ENCODE results near the gene ZNF273.

ZNF273 gene

GRCh38 chr7:64876792-64877713 lies 26.0 kb upstream of the ZNF273 start:
- no peak for DNase-seq (ENCODE audit: low read depth)

DNA sequence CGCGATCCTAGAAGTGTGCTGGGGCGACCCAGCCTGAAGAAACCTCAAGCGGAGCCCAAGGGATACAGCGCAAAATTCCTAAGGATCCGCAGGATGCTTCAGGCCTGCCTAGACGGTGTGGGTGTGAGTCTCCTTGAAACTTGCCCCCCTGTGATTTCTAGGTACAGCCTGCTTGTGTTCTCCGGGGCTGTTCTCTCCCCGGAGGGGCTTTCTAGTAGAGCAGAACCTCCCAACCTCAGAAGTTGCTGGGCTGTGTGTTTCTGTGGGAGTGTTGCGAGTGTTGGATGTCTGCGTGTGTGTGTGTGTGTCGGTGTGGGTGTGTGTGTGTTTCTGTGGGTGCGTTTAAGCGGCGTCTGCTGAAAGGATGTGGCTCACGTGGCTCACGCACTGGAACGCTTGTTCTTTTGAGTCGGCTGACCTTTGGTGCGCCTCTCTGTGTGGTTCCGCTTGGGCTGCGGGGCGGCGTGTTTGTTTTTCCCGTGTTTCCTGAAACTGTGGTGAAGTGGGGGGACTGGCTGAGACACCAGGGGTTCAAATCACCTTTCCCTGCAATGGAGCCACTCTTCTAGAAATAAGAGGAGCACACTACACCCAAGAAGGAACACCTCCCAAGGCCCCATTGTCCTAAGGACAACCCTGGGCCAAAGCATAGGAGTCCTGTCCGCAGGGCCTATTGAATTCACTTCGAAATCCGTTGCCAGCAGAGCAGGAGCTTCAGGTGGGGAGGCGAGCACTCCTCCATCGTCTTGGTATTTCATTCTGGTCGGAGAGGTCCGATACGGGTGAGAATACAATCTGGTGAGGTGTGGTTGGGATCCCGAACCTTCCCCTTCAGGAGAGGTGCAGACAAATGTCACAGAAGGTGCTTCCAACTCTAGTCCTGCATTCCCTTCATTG lies 25.1 kb upstream of the ZNF273 start:
- DNase-seq (ENCODE audit: low read depth): no peak

DNA sequence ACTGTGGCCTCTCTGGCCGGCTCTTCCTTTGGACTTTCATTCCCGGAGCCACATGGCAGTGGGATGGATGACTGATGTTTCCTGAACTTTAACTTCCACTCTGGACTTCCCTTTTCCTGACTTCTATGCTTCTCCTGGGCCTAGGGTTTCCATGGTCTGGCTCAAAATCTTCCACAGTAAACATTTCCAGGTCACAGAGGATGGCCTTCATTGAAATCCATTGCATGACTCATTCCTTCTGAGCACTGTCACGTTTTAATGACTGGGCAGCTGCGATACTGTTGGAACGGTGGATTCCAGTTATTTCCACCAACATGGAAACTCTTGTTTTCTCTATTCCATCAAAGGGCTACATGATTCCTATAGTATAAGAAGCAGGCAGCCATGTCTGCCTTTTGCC lies 24.4 kb upstream of the ZNF273 start:
- DNase-seq (ENCODE audit: low read depth): no peak

GRCh38 chr7:64879086-64879730 lies 23.9 kb upstream of the ZNF273 start:
- DNase-seq (ENCODE audit: low read depth): no peak

- DNase-seq (ENCODE audit: low read depth): no peak
Measured at GRCh38 chr7:64879800-64880199, 23.3 kb upstream of the ZNF273 start.

GRCh38 chr7:64880322-64881297 lies 22.5 kb upstream of the ZNF273 start:
- DNase-seq (ENCODE audit: low read depth): no peak

DNA sequence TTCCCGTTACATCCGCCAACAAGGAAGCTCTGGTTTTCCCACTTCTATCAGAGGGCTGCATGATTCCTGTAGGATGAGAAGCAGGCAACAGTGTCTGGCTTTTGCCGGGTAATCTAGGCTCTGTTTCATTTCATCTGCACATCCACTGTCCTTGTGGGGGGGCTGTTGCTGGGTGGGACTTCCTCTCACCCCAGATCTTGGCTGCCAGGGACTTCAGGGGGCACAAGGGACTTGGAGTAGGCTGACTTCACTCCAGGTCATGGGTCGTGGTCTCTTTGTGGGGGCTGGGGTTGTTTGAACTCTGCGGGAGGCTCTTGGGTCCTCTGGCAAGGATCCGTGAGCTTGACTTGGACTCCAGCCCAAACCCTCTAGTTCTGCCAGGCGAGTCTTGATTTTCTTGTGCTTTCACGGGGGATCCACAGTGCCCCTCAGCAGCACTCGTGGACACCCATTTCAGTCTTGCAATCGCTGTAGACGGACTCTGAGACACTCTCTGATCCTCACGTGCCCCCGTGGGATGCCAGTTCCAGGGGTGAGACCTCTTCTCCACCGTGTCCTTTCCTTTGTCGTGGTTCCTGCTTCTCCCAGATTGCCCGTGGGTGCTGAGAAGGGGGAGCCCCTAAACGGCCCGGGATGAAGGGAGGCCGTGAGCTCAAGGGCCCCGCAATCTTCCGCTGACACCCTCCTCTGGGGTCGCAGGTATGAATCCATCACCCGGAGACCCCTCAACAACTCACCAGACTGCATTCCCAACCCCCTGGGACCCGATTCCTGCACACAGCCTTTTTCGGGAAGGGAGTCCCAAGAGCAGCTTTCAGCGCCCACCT lies 21.4 kb upstream of the ZNF273 start:
- DNase-seq (ENCODE audit: low read depth): no peak

DNA sequence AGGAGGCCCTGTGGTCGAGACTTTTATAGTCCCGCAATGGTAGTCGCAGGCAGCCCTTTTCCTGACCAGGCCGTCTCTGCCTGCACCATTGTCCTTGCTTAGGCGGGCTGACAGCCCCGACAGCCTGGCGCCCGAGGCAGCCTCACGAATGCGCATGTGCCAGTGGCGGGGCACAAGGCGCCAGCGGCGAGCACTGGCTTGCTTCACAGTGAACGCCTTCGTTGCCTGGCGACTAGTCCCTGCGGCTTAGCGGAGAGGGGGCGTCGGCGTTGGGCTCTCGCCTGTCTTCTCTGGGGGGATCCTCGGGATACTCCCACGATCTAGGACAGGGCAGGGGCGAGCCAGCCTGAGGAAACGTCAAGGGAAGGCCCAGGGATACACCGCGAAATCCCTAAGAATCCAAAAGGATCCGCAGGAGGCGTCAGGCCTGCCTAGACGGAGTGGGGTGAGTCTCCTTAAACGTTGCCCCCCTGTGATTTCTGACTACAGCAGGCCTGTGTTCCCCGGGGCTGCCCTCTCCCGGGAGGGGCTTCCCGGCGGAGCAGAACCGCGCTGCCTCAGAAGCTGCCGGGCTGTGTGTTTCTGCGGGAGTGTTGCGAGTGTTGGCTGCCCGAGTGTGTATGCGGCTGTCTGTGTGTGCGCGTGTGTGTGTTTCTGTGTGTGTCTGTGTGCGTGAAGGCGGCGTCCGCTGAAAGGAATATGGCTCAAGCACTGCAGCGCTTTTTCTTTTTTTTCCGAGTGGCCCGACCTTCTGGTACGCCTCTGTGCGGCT lies 20.5 kb upstream of the ZNF273 start:
- peak; percentile 25 for DNase-seq (ENCODE audit: low read depth)

- no peak for DNase-seq (ENCODE audit: low read depth)
Measured at GRCh38 chr7:64883113-64883905, 19.8 kb upstream of the ZNF273 start.

DNA sequence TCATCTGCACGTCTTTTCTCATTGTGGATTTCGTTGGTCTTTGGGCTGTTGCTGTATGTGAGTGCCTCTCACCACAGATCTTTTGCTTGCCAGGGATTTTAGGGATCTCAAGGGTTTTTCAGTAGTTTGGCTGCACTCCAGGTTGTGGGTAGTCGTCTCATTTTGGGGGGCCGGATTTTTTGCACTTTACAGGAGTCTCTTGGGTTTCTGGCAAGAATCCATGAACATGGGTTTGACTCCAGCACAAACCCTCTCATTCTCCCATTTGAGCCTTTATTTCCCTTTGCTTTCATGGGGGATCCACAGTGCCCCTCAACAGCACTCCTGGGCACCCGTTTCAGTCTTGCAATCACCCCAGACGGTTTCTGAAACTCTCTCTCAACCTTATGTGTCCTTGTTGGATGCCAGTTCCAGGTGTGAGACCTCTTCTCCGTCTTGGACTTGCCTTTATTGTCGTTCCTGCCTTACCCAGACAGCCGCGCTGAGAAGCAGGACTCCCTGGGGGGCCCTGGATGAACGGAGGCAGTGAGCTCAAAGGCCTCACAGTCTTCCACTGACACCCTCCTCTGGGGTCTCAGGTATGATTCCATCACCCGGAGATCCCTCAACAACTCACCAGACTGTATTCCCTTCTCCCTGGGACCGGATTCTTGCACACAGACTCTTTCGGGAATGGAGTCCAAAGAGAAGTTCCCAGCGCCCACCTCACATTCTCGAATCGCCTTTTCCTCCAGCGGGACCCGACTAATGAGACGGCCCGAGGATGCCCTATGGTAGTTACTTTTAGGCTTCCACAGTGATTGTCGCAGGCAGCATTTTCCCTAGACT lies 18.8 kb upstream of the ZNF273 start:
- no peak for DNase-seq (ENCODE audit: low read depth)

- DNase-seq (ENCODE audit: low read depth): no peak
Measured at GRCh38 chr7:64884913-64885370, 18.1 kb upstream of the ZNF273 start.

DNA sequence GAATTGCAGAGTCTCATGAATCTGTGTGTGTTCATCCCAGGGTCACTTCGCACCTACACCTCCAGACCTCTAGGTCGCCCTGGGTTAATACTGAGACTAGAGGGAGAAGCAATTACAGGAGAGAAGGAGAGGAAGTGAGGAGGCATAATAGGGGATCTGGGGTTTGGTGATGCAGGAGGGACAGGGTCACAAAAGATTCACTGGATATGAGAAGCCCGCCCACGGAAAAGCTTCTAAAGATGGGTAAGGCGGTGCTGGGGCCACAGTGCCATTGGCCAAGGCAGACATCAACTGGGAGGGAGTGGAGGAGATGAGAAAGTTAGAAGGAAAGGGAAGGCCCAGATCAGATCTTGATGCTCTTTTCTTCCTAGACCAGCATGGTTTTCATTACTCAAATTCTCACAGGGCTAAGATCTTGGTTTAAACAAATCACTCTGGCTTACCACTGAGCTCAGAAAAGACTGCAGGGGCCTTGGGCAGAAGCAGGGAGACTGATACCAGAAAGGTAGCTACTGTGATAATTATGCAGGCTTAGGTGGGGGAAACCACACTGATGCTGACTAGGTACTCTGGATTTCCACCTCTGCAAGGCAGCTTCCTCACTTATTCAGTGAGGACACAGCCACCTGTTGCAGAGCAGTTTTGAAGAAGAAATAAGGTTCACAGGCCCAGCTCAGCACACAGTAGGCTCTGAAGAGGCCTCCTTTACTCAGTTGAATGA lies 17.4 kb upstream of the ZNF273 start:
- DNase-seq (ENCODE audit: low read depth): no peak

DNA sequence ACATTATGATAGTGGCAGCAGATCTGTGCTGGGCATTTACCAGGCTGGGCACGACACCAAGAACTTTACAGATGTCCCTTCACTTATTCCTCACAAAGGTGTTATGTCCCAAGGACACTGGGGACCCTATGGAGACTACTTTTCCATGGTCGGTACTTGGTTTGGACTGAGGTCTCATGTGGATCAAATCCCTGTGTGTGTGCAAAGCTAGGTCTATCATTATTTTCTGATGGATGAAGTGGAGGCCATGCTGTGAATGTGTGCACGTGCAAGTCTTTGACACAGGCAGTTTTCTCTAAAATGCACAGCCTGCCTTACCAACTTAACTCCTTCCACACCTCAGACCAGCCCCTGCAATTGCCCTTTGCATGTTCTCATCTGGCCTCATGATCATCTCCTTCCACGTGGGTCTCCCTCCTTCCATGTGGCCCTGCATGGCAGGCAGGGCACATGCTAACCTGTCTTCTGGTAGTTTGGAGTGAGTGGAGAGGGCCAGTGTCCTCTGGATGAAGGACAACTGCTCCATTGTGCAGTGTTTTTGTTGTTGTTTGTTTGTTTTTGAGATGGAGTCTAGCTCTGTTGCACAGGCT lies 16.0 kb upstream of the ZNF273 start:
- no peak for DNase-seq (ENCODE audit: low read depth)

DNA sequence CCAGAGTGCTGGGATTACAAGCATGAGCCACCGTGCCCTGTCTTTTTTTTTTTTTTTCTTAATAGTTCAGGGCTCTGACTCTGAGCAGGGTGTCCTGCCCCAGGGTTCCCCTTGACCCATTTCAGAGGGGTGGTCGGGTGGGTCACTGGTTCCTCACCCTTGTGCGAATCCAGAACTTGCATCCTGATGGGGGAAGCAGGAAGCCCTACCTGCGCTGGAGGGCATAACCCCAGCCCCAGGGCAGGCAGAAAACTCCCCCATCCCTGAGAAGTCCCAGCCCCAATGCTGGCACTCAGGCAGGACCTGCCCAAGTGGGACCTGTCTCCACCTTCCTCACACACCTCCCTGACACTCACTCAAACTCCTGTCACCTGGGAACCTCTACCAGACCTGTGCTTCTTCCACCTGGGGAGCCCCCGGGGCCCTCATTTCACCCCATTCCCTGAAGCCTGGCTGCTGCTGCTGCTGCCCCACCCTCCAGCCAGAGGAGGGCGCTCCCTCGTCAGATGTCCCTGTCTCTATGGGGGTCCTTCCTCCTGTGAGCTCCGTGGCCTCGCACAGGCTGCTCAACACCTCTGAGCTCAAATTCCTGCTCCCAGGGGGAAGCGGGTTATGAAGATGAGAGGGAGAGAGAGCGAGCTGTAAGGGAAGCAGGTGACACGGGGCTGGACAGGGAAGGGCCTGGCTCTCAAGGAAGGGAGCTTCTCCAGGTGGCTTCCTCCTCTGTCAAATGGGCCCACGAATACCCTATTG lies 15.1 kb upstream of the ZNF273 start:
- no peak for DNase-seq (ENCODE audit: low read depth)

- DNase-seq (ENCODE audit: low read depth): no peak
Measured at GRCh38 chr7:64888561-64888900, 14.5 kb upstream of the ZNF273 start.
